Panc1 (cell line): Measurements from ENCODE around the gene NUDT16L1. TPM values are rescaled to one million over a fixed set of nuclear protein-coding genes. Genes with fewer than 3 reads are reported as not detected.

Experiments
- ATAC-seq: fragments of 200-7000 bp; cut with Tn5 transposase; 2 replicates; pipeline ENCODE4 v1.9.1; 2020; ENCODE audit warnings: mild to moderate bottlenecking, moderate library complexity
- BruUV-seq: library from RNA; stranded (reverse); fragments of 400-500 nt; replicated peaks from 2 replicates; lab custom pipeline; 2021; lab: Mats Ljungman, UMichigan
- CTCF ChIA-PET: fragments of 300-600 bp; sonication (Branson Sonifier 250); formaldehyde crosslinking; loops from one replicate; lab custom pipeline; 2022; ENCODE audit warnings: antibody characterized with exemption; lab: Charles Lee
- POLR2A ChIA-PET: fragments of 300-600 bp; sonication (Branson Sonifier 250); formaldehyde crosslinking; loops from one replicate; lab custom pipeline; 2022; ENCODE audit warnings: antibody characterized with exemption; lab: Charles Lee
- DNase-seq: peaks from one replicate; pipeline ENCODE4 v3.0.0-alpha.2; 2010; ENCODE audit warnings: low read depth, low spot score
- H3K27ac ChIP-seq: 2 replicates; pipeline ENCODE4 v1.5.1; 2011; ENCODE audit warnings: mild to moderate bottlenecking, low read length, inconsistent platforms
- H3K27me3 ChIP-seq: fragments of 200-500 bp; sonication (Bioruptor generic); 2 replicates; pipeline ENCODE4 v1.6.0; 2014; ENCODE audit warnings: low read length, inconsistent platforms; ENCODE audit not compliant: control insufficient read depth, insufficient read depth
- H3K36me3 ChIP-seq: fragments of 200-500 bp; sonication (Bioruptor generic); 2 replicates; pipeline ENCODE4 v1.5.1; 2014; ENCODE audit warnings: inconsistent platforms, mild to moderate bottlenecking, low read length, moderate library complexity; ENCODE audit not compliant: control insufficient read depth, insufficient read depth
- H3K4me1 ChIP-seq: 2 replicates; pipeline ENCODE4 v1.5.1; 2011; ENCODE audit warnings: inconsistent platforms, mild to moderate bottlenecking, low read length, moderate library complexity; ENCODE audit not compliant: control insufficient read depth, insufficient read depth
- H3K4me3 ChIP-seq, 2 experiments: 2 replicates each; pipeline ENCODE4 v1.5.1; 2011 to 2012; ENCODE audit warnings: low read depth in 2 of 2, low read length in 2 of 2, mild to moderate bottlenecking in 2 of 2, inconsistent platforms in 1 of 2, moderate library complexity in 1 of 2
- H3K9me3 ChIP-seq: fragments of 200-500 bp; sonication (Bioruptor generic); 2 replicates; pipeline ENCODE4 v1.5.1; 2014; ENCODE audit warnings: low read depth, mild to moderate bottlenecking, inconsistent platforms, low read length, moderate library complexity; ENCODE audit not compliant: control insufficient read depth, insufficient read depth
- CTCF ChIP-seq: fragments of 450-650 bp; IDR thresholded peaks from 2 replicates; pipeline ENCODE4 v1.5.1; 2017; ENCODE audit warnings: mild to moderate bottlenecking
- POLR2AphosphoS5 ChIP-seq: IDR thresholded peaks from 2 replicates; pipeline ENCODE4 v1.6.1; 2012; ENCODE audit warnings: mild to moderate bottlenecking, low read depth, low read length, moderate library complexity
- REST ChIP-seq, 2 experiments: IDR thresholded peaks; 2 replicates each; pipeline ENCODE4 v1.6.1; 2011 to 2012; ENCODE audit warnings: low read depth in 2 of 2, control low read depth in 1 of 2, low read length in 1 of 2, mild to moderate bottlenecking in 1 of 2, moderate library complexity in 1 of 2; ENCODE audit not compliant: insufficient read depth in 1 of 2
- SIN3A ChIP-seq: IDR thresholded peaks from 2 replicates; pipeline ENCODE4 v1.6.1; 2012; ENCODE audit warnings: low read depth, mild to moderate bottlenecking, low read length, moderate library complexity, borderline replicate concordance; ENCODE audit not compliant: insufficient read depth
- TCF7L2 ChIP-seq: IDR thresholded peaks from 2 replicates; pipeline ENCODE4 v1.6.1; 2011; ENCODE audit warnings: mild to moderate bottlenecking, low read depth, low read length, inconsistent platforms
- in situ Hi-C: cut with HindIII; loops from 2 replicates; pipeline ENCODE4 v1.10.0; 2016; ENCODE audit warnings: low sequenced_read_pairs, low pct_unique_long_range_greater_than_20kb
- intact Hi-C: fragments of 100-400 bp; cut with micrococcal nuclease; formaldehyde crosslinking; loops from one replicate; pipeline ENCODE4 v1.10.0; 2022; ENCODE audit not compliant: unreplicated experiment
- total RNA-seq: library from RNA; stranded (reverse); gene quantifications from one replicate; pipeline ENCODE4 v1.2.1, GENCODE V29; 2021; ENCODE audit not compliant: unreplicated experiment

The NUDT16L1 gene
- total RNA-seq, 1 experiment from 2014 or later: 42.9 TPM

DNA sequence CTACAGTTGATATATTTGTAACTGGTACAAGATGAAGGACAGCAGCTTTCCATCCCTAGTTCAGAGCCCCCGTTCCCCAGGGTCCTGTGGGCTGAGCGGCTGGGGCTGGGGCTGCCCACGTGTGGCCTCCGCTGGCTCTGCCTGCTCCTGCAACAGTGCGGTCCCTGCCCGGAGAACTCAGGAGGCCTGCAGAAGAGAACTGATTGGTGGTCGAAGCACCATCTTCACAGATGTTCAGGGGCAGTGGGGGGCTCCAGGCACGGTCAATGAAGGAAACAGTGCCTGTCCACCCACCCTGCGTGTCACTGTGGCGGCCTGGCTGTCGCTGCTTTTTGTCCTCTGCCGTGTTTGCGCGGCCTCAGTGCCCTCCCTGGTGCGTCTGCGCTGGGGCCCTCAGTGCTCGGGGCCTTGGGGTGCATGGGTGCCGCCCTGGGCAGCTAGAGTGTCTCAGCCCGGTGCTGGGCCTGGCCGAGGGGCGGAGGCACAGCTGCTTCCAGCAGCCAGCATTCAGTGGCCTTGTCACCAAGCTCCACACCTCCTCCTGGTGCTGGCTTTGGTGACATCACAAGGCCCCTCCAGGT is 4.2 kb upstream of the NUDT16L1 start:
- peaks cover 18% of the 10 kb centered on the region for H3K4me1 ChIP-seq
- POLR2A ChIA-PET: no interaction called here
- ATAC-seq (no peak), DNase-seq (no peak)
- no peaks in the 10 kb centered on the region for H3K36me3 ChIP-seq
- H3K27me3 ChIP-seq: no peaks in the 10 kb centered on the region
- H3K9me3 ChIP-seq: no peaks in the 10 kb centered on the region
- TF ChIP-seq REST (IDR thresholded peaks at IDR 0.05; ENCODE audit: insufficient read depth in 1 of 2, low read depth in 2 of 2, low read length in 1 of 2) (no peak), SIN3A (no peak), TCF7L2 (no peak), CTCF (no peak), POLR2AphosphoS5 (no peak)
- in situ Hi-C loops: no loop called here
- CTCF ChIA-PET: no interaction called here
- H3K4me3 ChIP-seq: no peak overlapping the region
- intact Hi-C loops: no loop called here
- H3K27ac ChIP-seq: no peak overlapping the region
- BruUV-seq: TSS peak; percentile 32

- ATAC-seq (no peak), DNase-seq (no peak)
- H3K27me3 ChIP-seq: no peaks in the 10 kb centered on the region
- in situ Hi-C loops (no loop called here), intact Hi-C loops (no loop called here)
- H3K36me3 ChIP-seq: no peaks in the 10 kb centered on the region
- no TSS peak for BruUV-seq
- ChIA-PET POLR2A (no interaction called here), CTCF (no interaction called here)
- H3K4me3 ChIP-seq: no peak overlapping the region
- H3K9me3 ChIP-seq: no peaks in the 10 kb centered on the region
- H3K27ac ChIP-seq: no peak overlapping the region
- TF ChIP-seq TCF7L2 (no peak), POLR2AphosphoS5 (no peak), REST (IDR thresholded peaks at IDR 0.05; ENCODE audit: insufficient read depth in 1 of 2, low read depth in 2 of 2, low read length in 1 of 2) (no peak), CTCF (no peak), SIN3A (no peak)
- H3K4me1 ChIP-seq: peaks cover 23% of the 10 kb centered on the region
Measured at GRCh38 chr16:4689864-4690704, 3.3 kb upstream of the NUDT16L1 start.
